ENCODE results near the gene MTHFD1L.

DNA sequence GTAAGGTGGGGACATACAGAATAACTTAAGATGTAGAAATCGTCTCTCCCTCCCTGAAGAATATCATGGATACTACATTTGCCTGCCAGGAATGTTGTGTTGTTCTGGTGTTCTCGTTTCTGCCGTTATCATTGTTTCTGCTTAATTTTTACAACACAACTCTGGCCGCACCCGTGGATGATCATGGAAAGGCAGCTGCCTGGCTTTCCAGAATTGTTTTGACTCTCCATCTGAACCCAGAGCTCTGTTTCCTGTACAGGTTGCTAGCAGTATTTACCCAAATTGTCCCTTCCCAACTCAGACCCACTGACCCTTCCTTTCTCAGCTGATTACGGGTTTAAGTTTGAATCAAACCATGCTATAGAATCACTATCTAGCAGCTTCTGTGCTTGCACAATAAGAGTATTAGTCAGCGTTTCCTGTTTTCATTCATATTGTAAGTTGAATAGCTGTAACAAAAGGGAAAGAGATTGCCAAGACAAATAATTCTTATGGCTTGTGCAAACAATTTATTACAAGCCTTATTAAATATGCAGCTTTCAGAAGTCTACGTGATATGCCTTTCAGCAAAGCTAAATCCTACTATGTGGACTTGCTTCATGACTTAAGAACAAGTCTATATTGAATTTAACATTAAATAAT lies 139.0 kb downstream of the MTHFD1L start:
- TF ChIP-seq, protein P1, sequence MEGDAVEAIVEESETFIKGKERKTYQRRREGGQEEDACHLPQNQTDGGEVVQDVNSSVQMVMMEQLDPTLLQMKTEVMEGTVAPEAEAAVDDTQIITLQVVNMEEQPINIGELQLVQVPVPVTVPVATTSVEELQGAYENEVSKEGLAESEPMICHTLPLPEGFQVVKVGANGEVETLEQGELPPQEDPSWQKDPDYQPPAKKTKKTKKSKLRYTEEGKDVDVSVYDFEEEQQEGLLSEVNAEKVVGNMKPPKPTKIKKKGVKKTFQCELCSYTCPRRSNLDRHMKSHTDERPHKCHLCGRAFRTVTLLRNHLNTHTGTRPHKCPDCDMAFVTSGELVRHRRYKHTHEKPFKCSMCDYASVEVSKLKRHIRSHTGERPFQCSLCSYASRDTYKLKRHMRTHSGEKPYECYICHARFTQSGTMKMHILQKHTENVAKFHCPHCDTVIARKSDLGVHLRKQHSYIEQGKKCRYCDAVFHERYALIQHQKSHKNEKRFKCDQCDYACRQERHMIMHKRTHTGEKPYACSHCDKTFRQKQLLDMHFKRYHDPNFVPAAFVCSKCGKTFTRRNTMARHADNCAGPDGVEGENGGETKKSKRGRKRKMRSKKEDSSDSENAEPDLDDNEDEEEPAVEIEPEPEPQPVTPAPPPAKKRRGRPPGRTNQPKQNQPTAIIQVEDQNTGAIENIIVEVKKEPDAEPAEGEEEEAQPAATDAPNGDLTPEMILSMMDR (IDR thresholded peaks at IDR 0.05) = no peak
- TF ChIP-seq POLR2A (IDR thresholded peaks at IDR 0.05) = no peak
